ENCODE measurements around the gene TDRD10. TPM values are rescaled to one million over a fixed set of nuclear protein-coding genes. Genes with fewer than 3 reads are reported as not detected.

The TDRD10 gene
- total and polyA plus RNA-seq, 2 of the 8 experiments (the other 6 are each of a cell fraction or from before 2014, with no cell fraction given) = 0.15 to 0.27 TPM

GRCh38 chr1:154546264-154547063 lies 44.4 kb downstream of the TDRD10 start:
- ChIA-PET CTCF (ENCODE audit: partially characterized antibody) (interaction anchor here (0.6 to 5.7 kb wide), 72 partner anchors 8 to 1078 kb away, joined by 3 to 117 read pairs (median 4); partner anchors contain the start of genes CHRNB2, FLAD1 and PBXIP1), POLR2A (ENCODE audit: partially characterized antibody) (interaction anchor here (0.9 to 1.0 kb wide), 2 partner anchors 10 to 12 kb away, joined by 3 read pairs; no protein-coding TSS in a partner anchor)
- Histone ChIP-seq H3K79me2 (ENCODE audit: control insufficient read depth in 1 of 2, insufficient read depth in 2 of 2, low read length in 2 of 2) (no peaks in the 10 kb centered on the region), H2BK120ac (replicated peaks; ENCODE audit: low read depth, low read length) (no peak overlapping the region), H4K20me1 (replicated peaks in 1 of 2; ENCODE audit: control insufficient read depth in 1 of 2, insufficient read depth in 2 of 2, low read length in 2 of 2) (peaks cover 0 to 14% of the 10 kb centered on the region in 2 experiments), H2AFZ (ENCODE audit: low read length) (no peak overlapping the region), H3K27ac (ENCODE audit: low read depth, low read length) (no peak overlapping the region), H3K9me3 (ENCODE audit: insufficient read depth in 2 of 2, low read depth in 1 of 2, low read length in 1 of 2) (no peaks in the 10 kb centered on the region), H4K5ac (ENCODE audit: insufficient read length, low read depth, low read length) (no peak overlapping the region), H2AK5ac (ENCODE audit: low read depth, low read length) (no peak overlapping the region), H3K23ac (ENCODE audit: insufficient read length) (no peak overlapping the region), H3K56ac (replicated peaks; ENCODE audit: insufficient read length, low read depth, low read length) (no peak overlapping the region), H3K4me1 (replicated peaks in 1 of 4; ENCODE audit: control insufficient read depth in 3 of 4, insufficient read depth in 4 of 4, low read length in 3 of 4) (no peaks in the 10 kb centered on the region; a peak in 1 of 7 replicates), H3K36me3 (ENCODE audit: control insufficient read depth in 2 of 4, insufficient read depth in 4 of 4, low read length in 3 of 4) (peaks cover 7 to 29% (median 15%) of the 10 kb centered on the region in 4 experiments), H3K4me3 (ENCODE audit: extremely low read depth in 1 of 4, insufficient read depth in 2 of 4, low read depth in 3 of 4, low read length in 4 of 4) (no peak overlapping the region), H3K23me2 (ENCODE audit: low read depth, low read length) (no peaks in the 10 kb centered on the region), H3K18ac (ENCODE audit: extremely low read depth, low read length) (no peak overlapping the region), H3K4ac (replicated peaks; ENCODE audit: insufficient read length, low read depth, low read length) (no peak overlapping the region), H3K9ac (replicated peaks in 1 of 4; ENCODE audit: extremely low read depth in 1 of 4, low read depth in 3 of 4, low read length in 3 of 4) (no peak overlapping the region), H3K79me1 (ENCODE audit: low read depth, low read length) (no peaks in the 10 kb centered on the region), H3K27me3 (replicated peaks in 1 of 4; ENCODE audit: control insufficient read depth in 3 of 4, extremely low read depth in 1 of 4, insufficient read depth in 3 of 4, low read length in 3 of 4) (no peaks in the 10 kb centered on the region), H2BK12ac (ENCODE audit: low read depth, low read length) (no peak overlapping the region), H2BK20ac (ENCODE audit: low read length) (no peak overlapping the region), H2BK5ac (ENCODE audit: low read depth, low read length) (no peak overlapping the region), H4K8ac (ENCODE audit: extremely low read depth, insufficient read depth, low read length) (no peak overlapping the region), H2BK15ac (ENCODE audit: low read length) (no peak overlapping the region), H4K91ac (replicated peaks; ENCODE audit: insufficient read length, low read length) (no peak overlapping the region), H3K4me2 (ENCODE audit: insufficient read depth in 1 of 2, low read depth in 2 of 2, low read length in 2 of 2) (no peak overlapping the region), H3K14ac (ENCODE audit: insufficient read length) (no peak overlapping the region)
- whole genome bisulfite sequencing, 2 experiments (ENCODE audit: extremely low coverage in 1 of 2, insufficient coverage in 1 of 2, insufficient read length in 1 of 2, insufficient replicate concordance in 2 of 2, low coverage in 1 of 2, low lambda C conversion rate in 2 of 2, missing lambda C conversion rate in 1 of 2) = 66% methylated on average over 13 of the region's 13 CpGs; no CpG with 5 or more reads in 1 of the 2 experiments
- DNase-seq (ENCODE audit: low read depth in 1 of 2, low spot score in 2 of 2) (peak; percentile 66 to 73), FAIRE-seq (peak; percentile 45)
- no peak for TF ChIP-seq SP1 (IDR thresholded peaks at IDR 0.05; ENCODE audit: low read depth, low read length)
- peak; percentile 85 to 96 (median 90) for TF ChIP-seq CTCF (IDR thresholded peaks at IDR 0.05; ENCODE audit: control extremely low read depth in 1 of 3, insufficient read depth in 1 of 3, low read depth in 1 of 3, low read length in 3 of 3)
- peak; percentile 95 to 97 for TF ChIP-seq RAD21 (IDR thresholded peaks at IDR 0.05 in 1 of 2, conservative IDR thresholded peaks at IDR 0.05 in 1 of 2; ENCODE audit: low read depth in 2 of 2, low read length in 2 of 2)
- no peak for TF ChIP-seq SIN3A (conservative IDR thresholded peaks at IDR 0.05 in 1 of 2, IDR thresholded peaks at IDR 0.05 in 1 of 2; ENCODE audit: low read depth in 1 of 2, low read length in 2 of 2)

Data from H1 (cell line).